HG02870 (cell line): ENCODE data around the gene TBX3.

Source experiments
- ATAC-seq: cut with Tn5 transposase; IDR thresholded peaks from one replicate; pipeline ENCODE4 v1.9.1; 2021; ENCODE audit warnings: mild to moderate bottlenecking, moderate library complexity; ENCODE audit not compliant: unreplicated experiment

TBX3 gene

DNA sequence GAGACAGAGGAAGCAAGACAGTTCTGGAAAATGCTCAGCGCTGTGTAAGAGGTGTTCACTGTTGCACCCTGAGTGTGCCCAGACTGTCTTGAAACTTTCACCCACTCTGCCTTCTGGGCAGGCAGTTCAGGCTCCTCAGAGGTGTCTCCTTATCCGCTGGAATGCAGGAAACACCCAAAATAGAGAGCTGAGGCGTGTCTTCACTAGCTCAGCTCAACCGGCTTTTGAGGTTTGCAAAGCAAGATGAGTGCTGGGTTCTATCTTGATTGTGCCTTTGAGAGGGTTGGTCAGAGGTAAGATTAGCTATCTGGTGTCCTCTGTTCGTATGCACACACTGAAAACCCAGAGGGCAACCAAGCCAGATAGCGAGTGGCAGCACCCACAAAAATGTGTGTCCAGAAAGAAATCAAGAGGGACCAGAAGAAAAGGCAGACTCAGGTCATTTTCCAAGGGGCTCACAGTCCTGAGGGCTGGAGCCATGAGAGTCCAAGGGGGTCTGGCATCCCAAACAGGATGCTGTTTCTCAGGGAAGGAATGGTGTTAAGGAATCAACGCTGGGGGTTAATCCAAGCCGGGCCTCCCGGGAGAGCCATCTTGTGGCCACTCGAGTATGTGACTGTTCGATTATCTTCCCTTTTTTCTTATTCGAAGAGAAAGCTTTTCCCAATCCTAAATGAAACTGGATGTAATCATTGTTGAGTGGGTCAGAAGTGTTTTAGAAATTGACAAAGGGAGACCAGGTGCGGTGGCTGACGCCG, 47.1 kb downstream of the TBX3 start:
- no peak for ATAC-seq

GRCh38 chr12:114631242-114631641, 52.7 kb downstream of the TBX3 start:
- no peak for ATAC-seq

- no peak for ATAC-seq
Observed at GRCh38 chr12:114628199-114628598, 55.8 kb downstream of the TBX3 start.

- ATAC-seq = no peak
Observed at GRCh38 chr12:114627393-114627792, 56.6 kb downstream of the TBX3 start.

DNA sequence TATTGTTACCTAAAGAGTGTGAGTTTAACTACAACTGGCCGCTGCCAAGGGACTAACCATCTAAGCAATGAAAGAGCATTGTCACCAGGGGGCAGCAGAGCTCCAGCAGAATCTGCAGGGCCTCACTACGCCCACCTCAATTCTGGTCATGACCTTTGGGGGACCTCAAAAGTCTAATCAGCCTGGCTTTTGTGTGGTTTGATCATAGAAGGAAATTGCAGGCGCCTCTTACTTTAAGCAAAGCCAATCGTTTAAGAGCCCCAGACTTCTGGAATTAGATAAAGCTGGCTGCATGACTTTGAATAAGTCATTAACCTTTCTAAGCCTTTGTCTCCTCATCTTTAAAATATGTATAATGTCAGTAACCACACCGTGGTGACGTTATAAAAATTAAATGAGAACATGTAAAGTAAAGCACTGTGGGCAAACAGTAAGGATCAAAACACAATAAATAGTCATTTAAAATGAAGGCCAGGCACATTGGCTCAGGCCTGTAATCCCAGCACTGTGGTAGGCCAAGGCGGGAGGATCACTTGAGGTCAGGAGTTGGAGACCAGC, 58.6 kb downstream of the TBX3 start:
- peak; percentile 57 for ATAC-seq

DNA sequence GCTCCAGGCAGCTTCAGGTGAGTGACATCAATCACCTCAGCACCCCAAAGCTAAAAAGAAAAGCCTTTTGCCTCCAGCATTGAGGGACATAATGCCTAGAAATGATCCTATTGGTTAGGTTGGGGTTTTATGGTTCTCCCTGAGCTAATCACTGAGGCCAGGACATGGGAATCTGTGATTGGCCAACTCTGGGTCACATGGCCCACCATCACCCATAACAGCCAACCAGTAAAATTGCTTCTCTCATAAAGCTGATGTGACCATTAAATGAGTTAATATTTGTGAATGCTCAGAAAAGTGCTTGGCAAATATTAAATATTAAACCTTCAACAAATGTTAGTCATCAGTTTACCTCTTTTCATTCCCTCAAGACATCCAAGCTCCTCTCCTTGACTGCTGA, 60.2 kb downstream of the TBX3 start:
- ATAC-seq = no peak
